Sigmoid colon (tissue), 7 donors: ENCODE results near the gene PCYT2. TPM values are rescaled to one million over a fixed set of nuclear protein-coding genes. Genes with fewer than 3 reads are reported as not detected.

ENCODE experiments used
- DNase-seq: peaks from one replicate; pipeline ENCODE4 v3.0.0-alpha.2; 2019
- H3K27ac ChIP-seq, 4 donors: fragments of 200-600 bp; sonication (generic); one replicate each; pipeline ENCODE4 v1.5.1; 2016 to 2019; ENCODE audit warnings: mild to moderate bottlenecking in 1 of 4
- H3K27me3 ChIP-seq, 3 donors: fragments of 200-600 bp; sonication (generic); one replicate each; pipeline ENCODE4 v1.5.1; 2019; ENCODE audit warnings: mild to moderate bottlenecking in 1 of 3
- H3K36me3 ChIP-seq, 4 donors: fragments of 200-600 bp; sonication (generic); one replicate each; pipeline ENCODE4 v1.5.1; 2016 to 2019
- H3K4me1 ChIP-seq, 4 donors: fragments of 200-600 bp; sonication (generic); one replicate each; pipeline ENCODE4 v1.5.1; 2017 to 2019
- H3K4me3 ChIP-seq, 4 donors: fragments of 200-600 bp; sonication (generic); one replicate each; pipeline ENCODE4 v1.5.1; 2017 to 2019; ENCODE audit warnings: mild to moderate bottlenecking in 2 of 4, moderate library complexity in 1 of 4
- H3K9me3 ChIP-seq, 4 donors: fragments of 200-600 bp in 3 of 4; sonication (generic) in 3 of 4; one replicate each; pipeline versions ENCODE4 v1.5.1 to v1.6.1; 2013 to 2019
- CTCF ChIP-seq, 4 experiments: fragments of 450-650 bp in 3 of 4; fragments of 200-600 bp in 1 of 4; IDR thresholded peaks; one replicate each; pipeline ENCODE4 v1.5.1; 2016 to 2019; ENCODE audit warnings: antibody characterized with exemption in 4 of 4, mild to moderate bottlenecking in 3 of 4, moderate library complexity in 2 of 4
- EP300 ChIP-seq, 4 donors: sonication (generic); formaldehyde crosslinking; IDR thresholded peaks; one replicate each; pipeline ENCODE4 v1.6.1; 2017; ENCODE audit warnings: antibody characterized with exemption in 4 of 4
- POLR2A ChIP-seq, 2 donors: fragments of 450-650 bp; IDR thresholded peaks; one replicate each; pipeline ENCODE4 v1.6.1; 2016; ENCODE audit warnings: antibody characterized with exemption in 2 of 2, mild to moderate bottlenecking in 2 of 2, moderate library complexity in 2 of 2
- POLR2AphosphoS5 ChIP-seq, 4 donors: sonication (generic); formaldehyde crosslinking; IDR thresholded peaks; one replicate each; pipeline ENCODE4 v1.6.1; 2017; ENCODE audit warnings: antibody characterized with exemption in 4 of 4
- WGBS, 2 donors: extraction: QIAGEN DNeasy Blood & Tissue Kit; methylation state at CpG; one replicate each; pipeline ENCODE4 v1.1.7; 2013; 5-methylcytosine and 5-hydroxymethylcytosine counted together
- intact Hi-C: fragments of 100-400 bp; cut with DNase I; formaldehyde crosslinking; loops from one replicate; pipeline ENCODE4 v1.15.1; 2023
- polyA plus RNA-seq, 3 donors: library from polyadenylated mRNA; stranded (reverse); fragments of 200-250 nt; gene quantifications; one replicate each; pipeline ENCODE4 v1.2.3, GENCODE V29; 2013
- total RNA-seq, 4 donors: library from RNA; depleted of rRNA; stranded (reverse); fragments of >200 nt; gene quantifications; one replicate each; pipeline ENCODE4 v1.1.0, GENCODE V29; 2016
- donor health status: healthy with polysubstance abuse.
- donor health status: Bipolar disorder and iron deficiency.
- donor health status: healthy.

The PCYT2 gene
- total and polyA plus RNA-seq, 7 donors, result 11.4 to 86.4 (median 23.5) TPM

- intact Hi-C loops, result no loop called here
- Histone ChIP-seq H3K4me1 (peaks cover 0 to 34% (median 31%) of the 10 kb centered on the region in 4 donors), H3K4me3 (no peak overlapping the region), H3K9me3 (no peaks in the 10 kb centered on the region), H3K27ac (no peak overlapping the region), H3K36me3 (no peaks in the 10 kb centered on the region), H3K27me3 (peaks cover 0 to 13% (median 0%) of the 10 kb centered on the region in 3 donors)
- no peak for DNase-seq
- TF ChIP-seq EP300 (IDR thresholded peaks at IDR 0.05) (no peak), POLR2AphosphoS5 (IDR thresholded peaks at IDR 0.05) (no peak), POLR2A (IDR thresholded peaks at IDR 0.05) (no peak), CTCF (IDR thresholded peaks at IDR 0.05) (no peak)
- WGBS, 2 donors, result 78 to 92% methylated on average over 31 of the region's 31 CpGs
These were observed 18.3 kb upstream of the PCYT2 start for GRCh38 chr17:81929253-81930141.

GRCh38 chr17:81928544-81929252, 17.5 kb upstream of the PCYT2 start:
- TF ChIP-seq CTCF (IDR thresholded peaks at IDR 0.05) (no peak), POLR2A (IDR thresholded peaks at IDR 0.05) (no peak), POLR2AphosphoS5 (IDR thresholded peaks at IDR 0.05) (no peak), EP300 (IDR thresholded peaks at IDR 0.05) (no peak)
- Histone ChIP-seq H3K36me3 (no peaks in the 10 kb centered on the region), H3K27me3 (peaks cover 0 to 13% (median 0%) of the 10 kb centered on the region in 3 donors), H3K9me3 (no peaks in the 10 kb centered on the region), H3K27ac (peak overlapping the region in 1 of 4 donors; percentile 99), H3K4me3 (peak overlapping the region; percentile 31 to 99 (median 92)), H3K4me1 (peaks cover 0 to 42% (median 39%) of the 10 kb centered on the region in 4 donors)
- 16 to 26% methylated on average over 44 of the region's 44 CpGs for WGBS, 2 donors
- intact Hi-C loops, result no loop called here
- DNase-seq, result no peak

- intact Hi-C loops, result loop anchor here (2.0 kb wide), 1 partner anchor 57 kb away; the partner anchor contains the start of gene ARHGDIA
- Histone ChIP-seq H3K27me3 (peaks cover 0 to 13% (median 0%) of the 10 kb centered on the region in 3 donors), H3K4me1 (peaks cover 0 to 50% (median 47%) of the 10 kb centered on the region in 4 donors), H3K36me3 (peaks cover 0 to under 1% (median 0%) of the 10 kb centered on the region in 4 donors), H3K4me3 (peak within 1 kb of the TSS; percentile 85 to 99 (median 92)), H3K9me3 (no peaks in the 10 kb centered on the region), H3K27ac (peak within 1 kb of the TSS; percentile 98 to 99 (median 99))
- TF ChIP-seq EP300 (IDR thresholded peaks at IDR 0.05), result peak in 1 of 4 donors; percentile 38
- peak; percentile 70 to 89 (median 78) for TF ChIP-seq POLR2AphosphoS5 (IDR thresholded peaks at IDR 0.05)
- no peak for TF ChIP-seq POLR2A (IDR thresholded peaks at IDR 0.05)
- WGBS, 2 donors, result 0 to 1% methylated on average over 98 of the region's 98 CpGs
- DNase-seq, result peak; percentile 96
These were observed 16.7 kb upstream of the PCYT2 start, which contains the start of gene MAFG for GRCh38 chr17:81927653-81928543. Gene MAFG, minus strand, starts transcription at chr17:81927735. Its CDS starts 4,550 bp downstream, at chr17:81923185.

- Histone ChIP-seq H3K4me1 (peaks cover 0 to 57% (median 54%) of the 10 kb centered on the region in 4 donors), H3K27me3 (peaks cover 0 to 13% (median 0%) of the 10 kb centered on the region in 3 donors), H3K4me3 (peak overlapping the region; percentile 85 to 99 (median 92)), H3K36me3 (peaks cover 4 to 7% (median 6%) of the 10 kb centered on the region in 4 donors), H3K27ac (peak overlapping the region; percentile 98 to 99 (median 99)), H3K9me3 (no peaks in the 10 kb centered on the region)
- intact Hi-C loops, result loop anchor here (2.0 kb wide), 1 partner anchor 56 kb away; the partner anchor contains the start of gene ARHGDIA
- TF ChIP-seq POLR2A (IDR thresholded peaks at IDR 0.05), result no peak
- TF ChIP-seq CTCF (IDR thresholded peaks at IDR 0.05), result no peak
- no peak for TF ChIP-seq POLR2AphosphoS5 (IDR thresholded peaks at IDR 0.05)
- no peak for TF ChIP-seq EP300 (IDR thresholded peaks at IDR 0.05)
- no peak for DNase-seq
- WGBS, 2 donors, result 0% methylated on average over 78 of the region's 78 CpGs
These were observed 16.0 kb upstream of the PCYT2 start for GRCh38 chr17:81927152-81927652.
